NCI-H2227 treated with DMSO at 0.1 percent for 48 hours (cell line): Measurements from ENCODE around the gene RNF111.

Experiments used
- DNase-seq: peaks from one replicate; lab custom pipeline; 2025; lab: John Stamatoyannopoulos, UW

The RNF111 gene

GRCh38 chr15:58987491-58988005, at the start of gene RNF111:
TSS of gene RNF111 (plus strand) at chr15:58987663. CDS start at chr15:59030823, 43,160 bp downstream.
- DNase-seq: peak; percentile 92

- DNase-seq: no peak
These were observed 40.3 kb upstream of the RNF111 start for GRCh38 chr15:58947179-58947578.

- DNase-seq: peak; percentile 66
These were observed 36.0 kb upstream of the RNF111 start for GRCh38 chr15:58951388-58952007.

- DNase-seq: peak; percentile 5
These were observed 34.7 kb upstream of the RNF111 start for GRCh38 chr15:58952751-58953150.

- DNase-seq: peak; percentile 67
These were observed 30.1 kb upstream of the RNF111 start for GRCh38 chr15:58957101-58957973.

GRCh38 chr15:58958811-58959210, 28.7 kb upstream of the RNF111 start:
- DNase-seq: no peak

GRCh38 chr15:58962136-58962535, 25.3 kb upstream of the RNF111 start:
- DNase-seq: no peak

GRCh38 chr15:58962662-58963565, 24.5 kb upstream of the RNF111 start:
- DNase-seq: no peak

GRCh38 chr15:58966698-58967097, 20.8 kb upstream of the RNF111 start:
- DNase-seq: no peak

GRCh38 chr15:58967479-58967878, 20.0 kb upstream of the RNF111 start:
- no peak for DNase-seq

GRCh38 chr15:58977887-58978286, 9.6 kb upstream of the RNF111 start:
- DNase-seq: no peak

GRCh38 chr15:58980351-58980939, 7.0 kb upstream of the RNF111 start:
- peak; percentile 2 for DNase-seq

- no peak for DNase-seq
These were observed 5.5 kb upstream of the RNF111 start for GRCh38 chr15:58981808-58982475.

GRCh38 chr15:58983261-58983660, 4.2 kb upstream of the RNF111 start:
- no peak for DNase-seq

- peak; percentile 38 for DNase-seq
These were observed 2.0 kb upstream of the RNF111 start for GRCh38 chr15:58985443-58985842.

- no peak for DNase-seq
These were observed 427 bp upstream of the RNF111 start for GRCh38 chr15:58987036-58987435.

GRCh38 chr15:58988006-58988785, 733 bp downstream of the RNF111 start:
- peak; percentile 70 for DNase-seq

- no peak for DNase-seq
These were observed 4.7 kb downstream of the RNF111 start for GRCh38 chr15:58992181-58992580.

GRCh38 chr15:58994906-58995453, 7.5 kb downstream of the RNF111 start:
- no peak for DNase-seq

- DNase-seq: no peak
These were observed 12.2 kb downstream of the RNF111 start for GRCh38 chr15:58999694-59000093.
